CD4-positive, alpha-beta T cell treated with Interleukin-2 at 100 ng/mL for 4 hours (primary cell): ENCODE measurements around the gene ECHS1.
"Not testable (repeated sequence)": the region's sequence is repeated elsewhere in the genome, so short reads cannot be mapped to it uniquely, and the experiment has no call there.

Experiments used
- DNase-seq: peaks from one replicate; pipeline ENCODE4 v3.0.0-alpha.2; 2020; ENCODE audit warnings: low spot score

The ECHS1 gene

DNA sequence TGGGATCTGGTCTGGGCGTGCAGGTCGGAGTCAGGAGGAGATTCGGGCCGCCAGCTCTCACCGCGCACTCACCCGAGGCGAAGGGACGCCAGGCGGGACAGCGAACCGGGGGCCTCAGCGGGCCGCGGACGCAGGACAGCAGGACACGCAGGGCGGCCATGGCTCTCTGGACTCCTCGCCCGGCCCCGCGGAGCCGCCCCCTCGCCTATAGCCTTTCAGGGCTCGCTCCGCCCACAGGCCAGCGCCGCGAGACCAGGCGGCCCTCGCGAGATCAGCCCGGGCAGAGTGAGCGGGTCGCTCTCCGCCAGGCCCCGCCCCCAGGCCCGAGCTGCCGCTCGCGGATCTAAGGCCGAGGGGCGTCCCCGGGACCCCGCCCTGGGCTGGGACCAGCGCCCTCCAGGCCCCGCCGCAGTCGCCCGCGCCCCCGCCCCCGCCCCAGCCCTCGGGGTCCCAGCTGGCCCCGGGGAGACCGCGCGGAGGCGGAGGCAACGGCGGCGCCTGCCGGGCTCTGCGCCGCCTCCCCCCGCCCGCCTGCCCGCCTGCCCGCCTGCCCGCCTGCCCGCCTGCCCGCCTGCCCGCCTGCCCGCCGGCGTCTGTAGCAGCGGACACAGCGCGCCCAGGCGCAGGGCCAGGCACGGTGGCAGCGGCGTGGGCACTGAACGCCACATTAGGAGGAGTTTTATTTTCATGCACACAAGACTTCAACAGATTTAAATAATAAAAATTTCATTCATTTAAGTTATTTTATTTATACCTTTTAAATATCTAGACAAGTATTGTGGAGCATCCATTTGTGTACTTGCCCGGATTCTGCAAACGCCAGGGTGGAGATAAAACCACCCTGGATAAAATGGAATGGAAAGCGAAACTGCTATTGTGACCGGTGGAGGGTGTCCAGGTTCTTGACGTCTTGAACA lies at the start of gene ECHS1:
TSS of gene ECHS1 (minus strand) at position 181 of the 917 bp plus-strand sequence. CDS start at position 160, 21 bp downstream.
- DNase-seq: peak; percentile 93

DNA sequence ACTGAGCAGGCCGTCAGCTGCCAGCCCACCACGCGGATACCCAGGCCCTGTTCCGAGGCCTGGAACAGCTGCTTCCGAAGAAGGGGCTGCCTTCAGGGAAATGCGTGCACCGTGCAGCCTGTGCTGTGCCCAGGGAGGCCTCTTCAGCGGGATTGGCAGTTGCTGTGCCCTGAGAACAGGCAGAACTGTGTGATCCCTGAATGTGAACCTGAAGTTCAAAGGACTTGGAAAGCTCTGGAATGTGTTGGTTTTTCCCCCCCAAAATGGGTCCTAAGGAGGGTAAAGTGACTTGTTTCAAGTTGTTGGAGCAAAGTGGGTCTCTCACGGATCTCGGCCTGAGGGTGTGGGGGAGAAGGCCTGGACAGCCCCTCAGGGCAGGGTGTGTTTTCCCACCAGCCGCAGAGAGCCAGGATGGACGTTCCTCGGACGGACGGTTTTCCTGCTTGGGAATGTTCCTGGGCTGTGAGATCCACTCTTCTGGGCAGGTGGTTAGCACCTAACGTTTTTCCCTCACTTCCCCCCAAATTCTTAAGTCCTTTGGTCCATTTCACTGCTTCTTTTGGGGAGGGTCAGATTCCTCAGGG lies 49.2 kb upstream of the ECHS1 start:
- no peak for DNase-seq

DNA sequence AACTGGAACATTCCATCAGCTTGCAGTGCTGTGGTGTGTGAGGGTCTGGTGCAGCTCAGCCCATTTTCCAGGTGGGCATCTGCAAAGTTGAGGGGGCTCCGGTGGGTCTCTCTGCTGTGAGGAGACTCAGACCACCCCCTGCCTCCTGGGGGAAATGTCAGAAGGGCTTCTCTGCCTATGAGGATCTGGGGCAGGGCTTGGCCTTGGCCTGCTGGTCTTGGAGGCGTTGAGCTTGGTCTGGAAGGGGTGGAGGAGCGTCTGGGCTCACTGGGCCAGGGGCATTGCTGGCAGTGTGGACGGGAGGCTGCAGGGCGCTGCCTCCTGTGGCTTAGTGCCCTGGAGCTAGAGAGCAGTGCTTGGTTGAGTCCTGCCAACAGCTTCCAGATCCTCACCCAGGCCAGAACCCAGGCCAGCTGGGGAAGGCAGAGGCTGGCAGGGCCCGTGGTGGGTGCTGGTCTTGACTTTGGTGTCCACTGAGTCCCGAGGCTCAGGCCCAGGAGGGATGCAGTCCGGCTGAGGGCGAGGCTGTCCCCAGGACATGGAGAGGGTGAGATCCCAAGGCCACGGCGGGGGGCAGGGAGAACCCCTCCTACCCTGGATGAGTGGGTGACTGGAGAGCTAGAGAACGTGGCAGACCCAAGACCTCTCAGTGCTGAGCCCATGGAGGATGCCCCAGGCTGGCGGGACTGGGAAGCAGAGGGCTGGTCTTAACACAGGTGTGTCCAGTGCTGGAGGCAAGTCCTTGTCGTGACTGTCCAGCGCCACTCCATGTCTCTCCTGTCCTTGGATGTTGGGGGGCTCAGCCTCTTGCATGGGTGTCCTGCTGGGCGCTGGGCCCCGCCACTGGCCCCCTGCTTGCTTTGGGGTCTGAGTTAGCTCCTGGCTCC lies 48.4 kb upstream of the ECHS1 start:
- DNase-seq: no peak

DNA sequence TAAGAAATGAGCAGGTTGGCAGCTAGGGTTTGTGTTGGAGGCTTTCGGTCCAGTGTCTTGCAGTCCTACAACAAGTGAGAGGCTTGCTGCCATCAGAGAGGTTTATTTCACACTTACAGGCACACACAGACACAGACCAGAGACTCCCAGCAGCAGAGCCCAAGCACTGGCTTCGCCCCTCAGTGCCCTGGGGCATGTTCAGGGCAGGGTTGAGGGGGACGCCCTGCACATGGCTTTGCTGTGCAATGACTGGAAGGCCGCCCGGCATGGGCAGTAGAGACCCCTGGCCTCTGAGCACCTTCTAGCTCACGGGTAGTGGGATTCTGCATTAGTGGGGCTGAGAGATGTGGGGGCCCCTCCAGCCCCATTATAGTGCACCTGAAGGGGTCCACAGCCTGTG lies 47.4 kb upstream of the ECHS1 start:
- no peak for DNase-seq

DNA sequence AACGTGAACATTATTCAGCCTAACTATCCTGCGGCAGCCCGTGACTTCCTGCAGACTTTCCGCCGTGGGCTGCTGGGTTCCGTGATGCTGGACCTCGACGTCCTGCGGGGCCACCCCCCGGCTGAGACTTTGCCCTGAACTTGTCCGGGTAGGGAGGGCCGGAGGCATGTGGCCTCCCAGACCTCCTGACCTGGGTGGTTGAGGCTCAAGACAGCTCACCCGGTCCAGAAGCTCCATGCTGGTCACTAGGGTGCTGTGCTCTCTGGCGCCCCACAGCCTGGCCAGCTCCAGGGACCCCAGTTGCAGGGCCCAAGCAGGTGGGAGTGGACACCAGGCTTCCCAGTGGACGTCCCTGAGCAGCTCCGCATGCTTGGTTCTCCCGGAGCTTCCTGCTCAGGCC lies 46.9 kb upstream of the ECHS1 start:
- no peak for DNase-seq

DNA sequence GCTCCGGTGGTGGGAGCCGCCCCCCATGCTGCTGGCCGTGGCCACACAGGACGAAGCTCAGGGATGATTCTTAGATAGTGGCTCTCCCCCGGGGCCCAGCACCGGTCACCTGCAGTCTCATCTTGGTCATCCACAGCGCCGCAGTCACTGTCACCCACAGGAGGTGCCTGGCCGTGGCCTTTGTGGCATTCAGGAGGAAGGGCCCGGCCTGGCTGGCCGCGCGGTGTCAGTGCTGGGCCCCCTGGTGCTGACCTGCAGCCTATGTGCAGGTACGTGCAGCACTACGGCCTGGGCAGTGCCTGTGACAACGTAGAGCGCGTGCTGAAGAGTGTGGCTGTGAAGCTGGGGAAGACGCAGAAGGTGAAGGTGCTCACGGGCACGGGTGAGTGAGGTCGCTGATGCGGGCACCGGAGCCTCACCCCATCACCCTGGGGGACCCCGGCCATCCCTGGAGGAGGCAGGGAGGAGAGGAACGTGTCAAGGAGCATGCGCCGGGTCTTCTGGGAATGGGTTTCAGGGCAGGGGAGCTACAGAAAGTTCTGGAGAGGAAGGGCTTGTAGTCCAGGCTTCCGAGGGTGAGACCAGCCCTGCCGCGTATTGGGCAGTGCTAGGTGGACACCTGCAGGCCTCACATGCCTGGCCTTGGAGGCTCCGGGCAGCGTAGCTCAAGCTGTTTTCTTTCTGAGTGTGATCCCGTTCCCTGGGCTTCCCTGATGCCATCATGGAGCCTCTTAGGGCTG lies 46.2 kb upstream of the ECHS1 start:
- no peak for DNase-seq

DNA sequence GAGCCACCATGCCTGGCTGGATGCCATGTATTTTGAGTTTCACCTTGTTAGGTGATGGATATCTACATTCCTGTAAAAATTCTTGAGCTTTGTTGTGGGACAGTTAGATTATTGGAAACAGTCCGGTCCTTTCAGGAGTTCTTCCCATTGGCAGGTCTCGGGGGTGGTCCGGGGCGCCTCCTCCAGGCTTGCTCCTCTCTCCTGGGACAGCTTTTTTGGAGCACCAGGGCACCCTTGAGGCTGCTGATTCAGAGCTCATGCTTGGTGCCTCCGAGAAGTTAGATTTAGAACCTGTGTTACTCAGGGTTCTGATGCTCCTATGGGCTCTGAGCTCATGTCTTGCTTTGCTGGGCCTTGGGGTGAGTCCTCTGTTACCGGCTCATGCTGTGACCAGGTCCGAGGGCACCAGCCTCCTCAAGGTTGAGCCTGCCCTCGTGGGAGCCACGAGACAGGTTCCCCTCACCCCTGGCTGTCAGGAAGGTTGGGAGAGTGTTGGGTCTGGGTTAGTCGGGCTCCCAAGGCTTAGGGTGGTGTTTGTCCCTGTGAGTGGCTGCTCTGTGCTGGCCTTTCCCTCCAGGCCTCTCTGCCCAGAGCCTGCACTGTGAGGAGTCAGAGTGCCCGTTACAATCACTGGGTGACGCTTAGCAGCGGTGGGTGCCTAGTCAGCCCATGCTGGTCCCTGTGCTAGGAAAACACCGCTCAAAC lies 45.3 kb upstream of the ECHS1 start:
- DNase-seq: no peak

DNA sequence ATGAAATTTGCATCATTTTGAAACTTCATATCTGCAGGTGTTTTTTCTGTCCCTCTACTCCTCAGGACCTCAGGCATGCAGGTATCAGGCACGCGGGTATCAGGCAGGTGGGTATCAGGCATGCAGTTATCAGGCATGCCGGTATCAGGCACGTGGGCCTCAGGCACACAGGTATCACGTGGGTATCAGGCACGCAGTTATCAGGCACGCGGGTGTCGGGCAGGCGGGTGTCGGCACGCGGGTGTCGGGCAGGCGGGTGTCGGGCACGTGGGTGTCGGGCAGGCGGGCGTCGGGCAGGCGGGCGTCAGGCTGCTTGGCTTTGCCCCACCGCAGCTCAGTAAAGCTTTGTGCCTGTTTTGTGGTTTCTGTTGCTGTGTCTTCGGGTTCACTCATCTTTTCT lies 42.6 kb upstream of the ECHS1 start:
- no peak for DNase-seq

DNA sequence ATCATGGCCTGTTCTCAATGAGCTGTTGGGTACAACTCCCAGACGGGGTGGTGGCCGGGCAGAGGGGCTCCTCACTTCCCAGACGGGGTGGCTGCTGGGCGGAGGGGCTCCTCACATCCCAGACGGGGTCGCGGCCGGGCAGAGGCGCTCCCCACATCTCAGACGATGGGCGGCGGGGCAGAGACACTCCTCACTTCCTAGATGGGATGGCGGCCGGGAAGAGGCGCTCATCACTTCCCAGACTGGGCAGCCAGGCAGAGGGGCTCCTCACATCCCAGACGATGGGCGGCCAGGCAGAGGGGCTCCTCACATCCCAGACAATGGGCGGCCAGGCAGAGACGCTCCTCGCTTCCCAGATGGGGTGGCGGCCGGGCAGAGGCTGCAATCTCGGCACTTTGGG lies 41.2 kb upstream of the ECHS1 start:
- DNase-seq: not testable (repeated sequence)

DNA sequence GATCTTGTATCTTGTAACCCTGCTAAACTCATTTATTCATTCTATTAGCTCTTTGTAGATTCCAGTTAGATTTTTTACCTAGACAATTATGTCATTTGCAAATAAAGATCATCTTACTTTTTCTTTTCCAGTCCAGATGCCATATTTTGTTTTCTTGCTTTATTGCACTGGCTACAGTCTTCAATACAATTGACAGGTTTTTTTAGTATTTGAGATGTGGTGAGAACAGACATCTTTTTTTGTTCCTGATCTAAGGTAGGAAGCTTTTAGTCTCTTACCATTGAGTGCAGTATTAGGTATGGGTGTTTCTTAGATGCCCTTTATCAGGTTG lies 39.2 kb upstream of the ECHS1 start:
- no peak for DNase-seq

DNA sequence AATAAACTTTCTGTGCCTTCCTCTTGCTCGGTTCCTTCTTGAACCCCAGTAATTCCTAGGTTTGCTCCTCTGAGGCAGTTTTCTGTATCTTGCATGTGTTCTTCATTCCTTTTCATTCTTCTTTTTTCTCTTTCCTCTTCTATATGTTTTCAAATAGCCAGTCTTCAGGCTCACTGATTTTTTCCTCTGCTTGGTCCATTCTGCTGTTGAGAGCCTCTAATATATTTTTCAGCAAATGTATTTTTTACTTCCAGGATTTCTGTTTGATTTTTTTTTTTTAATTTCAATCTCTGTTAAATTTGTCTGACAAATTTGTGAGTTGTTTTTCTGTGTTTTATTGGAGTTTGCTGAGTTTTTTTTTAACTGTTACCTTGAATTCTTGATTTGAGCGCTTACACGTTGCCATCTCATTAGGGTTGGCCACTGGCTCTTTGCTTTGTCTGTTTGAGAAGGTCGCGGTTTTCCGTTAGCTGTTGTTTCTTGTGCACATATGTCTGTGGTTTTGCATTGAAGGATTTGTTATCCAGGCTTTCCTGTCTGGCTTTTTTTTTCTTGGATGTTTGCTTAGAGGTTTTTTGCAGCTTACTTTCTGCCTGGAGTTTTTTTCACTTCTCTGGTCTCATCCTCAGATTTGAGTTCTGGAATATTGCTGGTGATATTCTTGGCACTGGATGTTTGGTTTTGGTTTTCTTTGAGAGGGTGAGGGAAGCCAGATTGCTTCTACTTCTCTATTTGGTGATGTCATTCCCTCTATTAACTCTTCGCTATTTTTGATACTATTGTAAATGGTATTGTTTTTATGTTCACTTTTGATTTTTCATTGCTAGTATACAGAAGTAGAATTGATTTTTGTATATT lies 38.6 kb upstream of the ECHS1 start:
- DNase-seq: no peak

DNA sequence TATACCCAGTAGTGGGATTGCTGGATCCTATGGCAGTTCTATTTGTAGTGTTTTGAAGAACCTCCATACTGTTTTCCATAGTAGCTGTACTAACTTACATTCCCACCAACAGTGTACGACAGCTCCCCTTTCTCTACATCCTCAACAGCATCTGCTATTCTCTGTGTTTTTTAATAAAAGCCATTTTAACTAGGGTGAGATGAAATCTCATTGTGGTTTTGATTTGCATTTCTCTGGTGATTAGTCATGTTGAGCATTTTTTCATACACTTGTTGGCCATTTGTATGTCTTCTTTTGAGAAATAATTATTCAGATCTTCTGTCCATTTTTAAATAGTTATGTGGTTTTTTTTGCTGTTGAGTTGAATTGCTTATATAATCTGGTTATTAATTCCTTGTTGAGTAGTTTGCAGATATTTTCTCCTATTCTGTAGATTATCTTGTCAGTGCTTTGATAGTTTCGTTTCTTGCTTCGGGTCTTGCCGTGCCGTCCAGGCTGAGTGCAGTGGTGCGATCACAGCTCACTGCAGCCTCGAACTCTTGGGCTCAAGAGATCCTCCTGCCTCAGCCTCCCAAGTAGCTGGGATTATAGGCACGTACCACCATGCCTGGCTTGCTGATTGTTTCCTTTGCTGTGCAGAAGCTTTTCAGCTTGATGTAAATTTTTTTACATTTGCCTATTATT lies 32.8 kb upstream of the ECHS1 start:
- DNase-seq: no peak

DNA sequence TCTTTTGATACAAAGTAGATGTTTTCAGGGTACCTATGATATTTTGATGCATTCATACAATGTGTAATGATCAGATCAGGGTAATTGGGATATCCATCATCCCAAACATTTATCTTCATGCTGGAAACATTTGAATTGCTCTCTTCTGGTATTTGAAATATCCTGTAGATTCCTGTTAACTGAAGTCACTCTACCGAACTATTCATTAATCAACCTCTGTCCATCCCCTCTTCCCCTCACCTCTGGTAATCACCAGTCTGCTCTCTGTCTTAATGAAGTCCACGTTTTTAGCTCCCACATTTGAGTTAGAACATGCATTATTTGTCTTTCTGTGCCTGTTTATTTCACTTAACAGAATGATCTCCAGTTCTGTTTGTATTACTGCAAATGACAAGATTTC lies 32.1 kb upstream of the ECHS1 start:
- DNase-seq: no peak

DNA sequence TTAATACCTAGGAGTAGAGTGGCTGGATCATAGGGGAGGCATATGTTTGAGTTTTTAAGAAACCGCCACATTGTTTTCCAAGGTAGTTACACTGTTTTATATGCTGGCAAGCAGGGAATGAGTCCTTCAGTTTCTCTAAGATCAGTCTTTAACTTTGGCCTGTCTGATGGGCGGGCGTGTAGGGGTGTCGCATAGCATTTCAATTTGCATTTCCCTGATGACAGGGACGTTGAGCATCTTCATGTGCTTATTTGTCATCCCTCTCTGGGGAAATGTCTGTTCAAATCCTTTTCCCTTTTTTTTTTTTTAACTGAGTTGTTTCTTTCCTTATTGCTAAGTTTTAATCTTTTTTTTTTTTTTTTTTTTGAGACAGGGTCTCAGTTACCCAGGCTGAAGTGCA lies 30.6 kb upstream of the ECHS1 start:
- no peak for DNase-seq

DNA sequence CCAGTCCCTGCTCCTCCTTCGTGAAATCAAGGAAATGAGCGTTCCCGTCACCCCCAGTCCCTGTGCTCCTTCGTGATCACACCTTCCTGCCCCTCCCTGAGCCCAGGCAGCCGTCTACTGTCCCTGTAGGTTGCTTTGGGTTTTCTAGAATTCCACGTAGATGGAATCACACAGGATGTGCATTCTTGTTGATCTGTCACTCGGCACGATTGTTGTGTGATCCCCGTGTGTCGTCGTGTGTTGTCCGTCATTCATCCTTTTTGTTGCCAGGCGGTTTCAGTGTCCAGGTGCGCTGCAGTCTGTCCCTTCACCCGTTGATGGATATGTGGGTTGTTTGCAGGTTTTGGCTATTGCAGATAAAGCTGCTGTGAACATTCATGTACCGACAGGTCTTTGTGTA lies 30.2 kb upstream of the ECHS1 start:
- no peak for DNase-seq

DNA sequence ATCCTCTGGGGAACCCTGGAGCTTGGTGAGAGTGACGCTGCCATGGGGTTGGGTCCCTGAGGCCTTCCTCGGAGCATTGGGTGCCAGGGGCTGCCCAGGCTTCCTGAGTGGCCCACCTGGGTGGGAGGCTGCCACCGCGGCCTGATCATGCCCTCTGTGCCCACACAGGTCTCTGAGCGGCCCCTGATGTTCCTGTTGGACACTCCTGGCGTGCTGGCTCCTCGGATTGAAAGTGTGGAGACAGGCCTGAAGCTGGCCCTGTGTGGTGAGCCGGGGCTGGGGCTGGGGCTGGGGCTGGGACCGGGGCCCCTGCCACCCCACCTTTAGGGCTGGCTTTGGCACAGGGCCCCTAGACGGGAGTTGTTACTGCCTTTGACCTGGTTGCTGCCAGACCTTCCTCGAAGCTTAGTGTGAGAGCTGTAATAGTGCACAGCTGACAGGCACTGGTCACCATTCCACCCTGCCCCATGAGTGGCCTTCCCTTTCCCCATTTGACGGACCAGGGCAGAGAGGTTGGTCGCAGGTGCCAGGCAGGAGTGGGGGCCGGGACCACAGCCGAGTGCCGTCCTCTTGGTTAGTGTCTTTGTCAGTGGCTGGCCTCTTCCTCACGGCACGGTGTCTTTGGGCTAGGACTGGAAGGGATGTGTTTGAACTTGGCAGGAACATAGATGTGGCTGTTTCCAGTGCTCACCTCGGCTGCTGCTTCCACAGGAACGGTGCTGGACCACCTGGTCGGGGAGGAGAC lies 29.0 kb upstream of the ECHS1 start:
- no peak for DNase-seq

DNA sequence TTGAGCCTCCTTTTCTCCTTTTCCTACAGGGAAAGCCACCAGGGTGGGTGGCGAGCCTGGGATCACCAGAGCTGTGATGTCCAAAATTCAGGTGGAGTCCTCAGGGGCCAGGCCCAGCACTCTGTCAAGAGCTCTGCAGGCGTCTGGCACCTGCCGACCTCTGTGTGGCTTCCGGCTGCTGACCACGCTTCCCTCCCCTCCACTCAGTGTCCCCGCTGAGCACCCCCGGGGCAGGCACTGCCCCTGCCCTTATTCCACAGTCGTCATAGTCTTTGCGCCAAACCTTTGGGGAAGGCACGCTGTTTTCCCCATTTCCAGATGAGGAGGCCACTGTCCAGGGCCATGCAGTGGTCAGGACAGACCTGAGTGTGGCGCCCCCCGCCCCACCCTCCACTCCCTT lies 28.3 kb upstream of the ECHS1 start:
- DNase-seq: no peak

DNA sequence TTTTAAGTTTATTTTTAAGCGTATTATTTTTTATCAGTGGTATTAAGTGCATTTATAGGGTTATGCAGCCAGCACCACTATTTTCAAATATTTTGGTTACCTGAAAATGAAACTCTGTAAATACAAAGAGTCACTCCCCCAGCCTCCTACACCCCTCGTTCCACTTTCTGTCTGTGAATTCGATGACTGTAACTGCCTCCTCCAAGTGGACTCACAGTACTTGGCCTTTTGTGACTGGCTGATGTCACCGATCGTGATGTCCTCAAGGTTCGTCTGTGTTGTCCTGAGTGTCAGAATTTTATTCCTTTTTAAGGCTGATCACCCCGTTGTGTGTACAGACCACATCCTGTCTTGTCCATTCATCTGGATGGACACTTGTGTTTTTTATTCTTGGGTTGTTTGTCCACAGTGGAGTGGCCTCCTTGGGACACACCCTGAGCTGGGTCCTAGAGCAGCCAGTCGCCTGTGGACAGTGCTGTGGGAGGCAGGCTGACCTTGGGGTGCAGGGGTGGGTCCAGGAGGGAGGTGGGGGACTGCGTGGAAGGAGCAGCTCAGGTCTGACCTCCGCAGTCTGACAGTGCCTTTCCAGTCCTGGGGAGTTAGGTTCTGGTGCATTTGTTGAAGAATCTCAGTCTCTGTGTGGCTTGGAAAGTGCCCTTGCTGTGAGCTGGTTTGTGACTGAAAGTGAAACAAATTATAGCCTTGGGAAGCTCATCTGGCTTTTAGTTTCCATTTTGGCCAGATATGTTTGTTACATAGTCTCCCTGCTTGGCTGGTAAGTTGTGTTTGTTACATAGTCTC lies 27.7 kb upstream of the ECHS1 start:
- DNase-seq: no peak
